Right renal pelvis (tissue), 4 donors: ENCODE measurements around the gene LHFPL4. TPM values are rescaled to one million over a fixed set of nuclear protein-coding genes. Genes with fewer than 3 reads are reported as not detected.
"Not testable (repeated sequence)": the region's sequence is repeated elsewhere in the genome, so short reads cannot be mapped to it uniquely, and the experiment has no call there.

Source experiments
- DNase-seq, 4 donors: peaks; one replicate each; pipeline ENCODE4 v3.0.0-alpha.2; 2013; ENCODE audit warnings: low read depth in 4 of 4, low spot score in 3 of 4, missing footprints in 1 of 4
- polyA plus RNA-seq, 4 donors: library from polyadenylated mRNA; unstranded; fragments of 120-200 nt; gene quantifications; one replicate each; pipeline ENCODE4 v1.2.1, GENCODE V29; 2013; ENCODE audit not compliant: insufficient read length in 4 of 4

The LHFPL4 gene
- under 1 TPM in 1 of 4 donors, not detected in 3; 0.09 TPM for polyA plus RNA-seq

DNA sequence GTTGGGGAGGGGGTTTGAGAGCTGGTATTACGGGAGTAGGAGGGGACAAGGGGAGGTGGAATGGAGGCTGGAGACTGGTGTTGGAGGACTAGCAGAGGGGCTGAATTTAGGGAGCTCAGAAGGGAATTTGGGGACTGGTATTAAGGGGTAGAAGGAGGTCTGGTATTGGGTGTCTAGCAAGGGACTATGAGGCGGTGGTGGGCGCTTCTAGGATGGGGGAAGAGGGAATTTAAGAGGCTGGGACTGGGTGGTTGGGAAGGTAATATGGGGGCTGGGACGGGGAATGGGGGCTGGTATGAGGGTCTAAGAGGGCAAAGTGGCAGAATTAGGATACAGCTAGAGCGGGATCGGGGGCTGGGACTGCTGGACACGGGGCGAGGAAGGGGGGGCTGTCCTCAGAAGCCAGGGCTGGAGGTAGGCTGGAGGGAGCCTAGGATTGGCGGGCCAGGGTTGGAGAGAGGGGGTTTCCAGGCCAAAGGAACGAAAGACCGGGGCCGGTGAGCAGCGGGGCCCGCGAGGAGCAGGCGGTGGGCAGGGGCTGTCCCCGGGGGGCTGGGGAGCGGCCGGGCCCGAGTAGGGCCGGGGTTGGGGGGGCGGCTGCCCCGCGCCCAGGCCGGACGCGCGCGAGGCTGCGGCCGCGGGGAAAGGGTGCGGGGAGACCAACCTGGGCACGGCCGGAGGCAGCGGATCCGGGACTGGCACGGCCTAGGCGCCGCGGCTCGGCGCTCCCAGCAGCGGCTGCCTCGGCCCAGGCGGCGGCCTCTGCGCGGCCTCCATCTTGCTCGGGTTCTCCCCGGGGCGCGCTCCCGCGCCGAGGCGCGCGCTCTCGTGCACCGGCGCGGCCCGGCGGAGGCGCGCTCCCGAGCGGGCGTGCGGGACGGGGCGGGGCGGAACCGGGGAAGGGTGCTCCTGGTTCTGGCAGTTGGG is at the start of gene LHFPL4:
Gene LHFPL4 (minus strand): TSS at position 802 of the 927 bp plus-strand sequence. CDS start 1,143 bp downstream, outside the sequence.
- DNase-seq: no peak

DNA sequence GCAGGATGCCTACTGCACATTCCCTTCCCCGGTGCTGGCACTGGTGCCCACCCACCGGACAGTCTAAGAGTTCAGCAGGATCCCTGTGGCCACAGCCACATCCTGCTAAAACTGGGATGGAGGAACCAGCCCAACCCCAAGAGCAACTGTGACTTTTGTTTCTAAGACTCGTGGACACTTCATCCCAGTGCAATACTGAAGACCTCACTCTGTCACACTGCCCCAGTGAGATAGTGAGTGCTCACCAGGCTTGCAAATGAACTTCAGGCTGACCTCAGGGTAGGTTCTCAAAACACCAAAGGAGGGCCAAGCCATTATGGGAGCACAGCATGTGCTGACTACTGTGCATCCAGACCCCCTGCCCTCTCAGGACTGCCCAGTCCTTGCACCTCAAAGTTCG is 49.0 kb upstream of the LHFPL4 start:
- no peak for DNase-seq

DNA sequence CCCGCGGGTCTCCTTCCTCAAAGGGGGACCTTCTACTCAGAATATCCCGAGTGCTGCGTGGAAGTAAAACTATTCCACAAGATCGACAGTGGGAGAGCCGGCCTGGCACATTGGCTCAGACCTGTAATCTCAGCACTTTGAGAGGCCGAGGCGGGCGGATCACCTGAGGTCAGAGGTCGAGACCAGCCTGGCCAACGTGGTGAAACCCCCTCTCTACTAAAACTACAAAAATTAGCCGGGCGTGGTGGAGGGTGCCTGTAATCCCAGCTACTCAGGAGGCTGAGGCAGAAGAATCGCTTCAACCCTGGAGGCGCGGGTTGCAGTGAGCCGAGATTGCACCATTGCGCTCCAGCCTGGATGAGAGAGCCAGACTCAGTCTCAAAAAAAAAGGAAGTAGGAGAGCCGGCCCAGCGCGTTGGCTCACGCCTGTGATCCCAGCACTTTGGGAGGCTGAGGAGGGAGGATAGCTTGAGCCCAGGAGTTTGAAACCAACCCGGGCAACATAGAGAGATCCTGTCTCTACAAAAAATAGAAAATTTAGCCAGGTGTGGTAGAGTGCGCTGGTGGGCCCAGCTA is 47.5 kb upstream of the LHFPL4 start:
- DNase-seq: not testable (repeated sequence)

DNA sequence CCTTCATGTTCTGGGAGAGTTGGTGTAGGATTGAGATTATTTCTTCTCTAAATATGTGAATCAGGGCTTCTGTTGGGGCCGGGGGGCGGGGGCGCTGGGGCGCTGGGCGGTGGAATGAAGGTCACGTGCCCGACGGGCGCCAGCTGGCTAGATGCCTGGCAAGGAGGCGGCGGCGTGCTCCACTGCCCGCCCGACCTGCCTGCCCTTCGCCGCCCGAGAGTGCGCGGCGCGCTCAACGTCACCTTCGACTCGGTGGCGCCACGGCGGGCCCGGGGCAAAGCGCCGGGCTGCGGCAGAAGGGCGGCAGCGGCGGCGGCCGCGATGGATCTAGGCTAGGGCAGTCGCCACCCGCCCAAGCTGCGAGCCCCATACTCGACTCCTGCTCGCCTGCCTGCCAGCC is 47.0 kb upstream of the LHFPL4 start:
- DNase-seq: peak in 2 of 4 donors; percentile 12 to 20

DNA sequence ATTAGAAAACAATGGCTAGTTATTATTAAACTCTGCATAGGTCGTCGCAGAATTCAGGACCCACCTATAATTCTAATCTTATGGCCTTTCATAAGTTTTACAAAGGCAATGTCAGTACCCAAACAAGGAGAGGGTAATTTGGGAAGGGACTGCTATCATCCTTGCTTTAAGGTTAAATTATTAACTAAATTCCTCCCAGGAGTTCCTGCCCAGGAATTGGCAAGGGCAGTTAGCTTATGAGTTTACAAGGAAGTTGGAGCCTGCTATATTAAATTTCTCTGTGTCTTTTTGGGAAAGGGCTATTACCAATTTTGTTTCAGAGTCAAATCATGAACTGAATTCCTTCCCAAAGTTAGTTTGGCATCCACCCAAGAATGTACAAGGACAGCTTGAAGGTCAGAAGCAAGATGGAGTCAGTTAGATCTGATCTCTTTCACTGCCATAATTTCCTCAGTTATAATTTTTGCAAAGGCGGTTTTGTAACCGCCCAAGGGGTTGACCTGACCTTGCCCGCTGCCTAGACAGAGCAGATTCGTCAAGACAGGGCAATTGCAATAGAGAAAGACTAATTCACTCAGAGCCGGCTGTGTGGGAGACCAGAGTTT is 45.3 kb upstream of the LHFPL4 start:
- no peak for DNase-seq

DNA sequence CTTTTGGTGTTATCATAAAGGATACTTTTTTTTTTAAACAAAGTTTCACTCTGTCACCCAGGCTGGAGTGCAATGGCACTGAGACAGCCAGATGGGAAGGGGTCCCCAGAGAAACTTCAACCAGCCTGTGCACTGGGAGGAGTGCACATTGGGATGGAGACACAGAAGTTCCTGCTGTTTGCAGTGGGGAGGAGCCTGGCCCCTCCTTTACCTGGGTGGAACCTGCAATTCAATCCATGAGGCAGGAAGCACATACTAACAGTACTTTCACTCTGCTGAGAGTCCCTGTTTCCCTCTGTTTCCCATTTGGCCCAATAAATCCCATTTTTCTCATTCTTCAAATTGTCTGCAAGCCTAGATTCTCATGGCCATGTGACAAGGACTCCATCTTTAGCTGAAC is 42.3 kb upstream of the LHFPL4 start:
- no peak for DNase-seq

DNA sequence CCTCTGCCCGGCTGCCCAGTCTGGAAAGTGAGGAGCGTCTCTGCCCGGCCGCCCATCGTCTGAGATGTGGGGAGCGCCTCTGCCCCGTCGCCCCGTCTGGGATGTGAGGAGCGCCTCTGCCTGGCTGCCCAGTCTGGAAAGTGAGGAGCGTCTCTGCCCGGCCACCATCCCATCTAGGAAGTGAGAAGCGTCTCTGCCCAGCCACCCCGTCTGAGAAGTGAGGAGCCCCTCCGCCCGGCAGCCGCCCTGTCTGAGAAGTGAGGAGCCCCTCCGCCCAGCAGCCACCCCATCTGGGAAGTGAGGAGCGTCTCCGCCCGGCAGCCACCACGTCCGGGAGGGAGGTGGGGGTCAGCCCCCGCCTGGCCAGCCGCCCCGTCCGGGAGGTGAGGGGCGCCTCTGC is 38.2 kb upstream of the LHFPL4 start:
- not testable (repeated sequence) for DNase-seq

DNA sequence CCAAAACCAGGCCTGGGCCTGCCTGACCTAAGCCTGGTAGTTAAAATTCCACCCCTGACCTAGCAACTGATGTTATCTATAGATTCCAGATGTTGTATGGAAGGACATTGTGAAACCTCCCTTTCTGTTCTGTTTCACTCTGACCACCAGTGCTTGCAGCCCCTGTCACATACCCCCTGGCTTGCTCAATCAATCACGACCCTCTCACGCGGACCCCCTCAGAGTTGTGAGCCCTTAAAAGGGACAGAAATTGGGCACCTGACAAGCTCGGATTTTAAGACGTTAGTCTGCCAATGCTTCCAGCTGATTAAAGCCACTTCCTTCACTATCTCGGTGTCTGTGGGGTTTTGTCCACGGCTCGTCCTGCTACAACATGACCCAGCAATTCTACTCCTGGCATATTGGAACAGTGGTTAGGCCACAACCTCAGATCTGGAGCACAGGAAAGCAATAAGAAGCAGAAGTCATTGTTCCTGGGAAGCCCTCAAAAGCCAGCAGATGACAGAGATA is 36.7 kb upstream of the LHFPL4 start:
- no peak for DNase-seq

DNA sequence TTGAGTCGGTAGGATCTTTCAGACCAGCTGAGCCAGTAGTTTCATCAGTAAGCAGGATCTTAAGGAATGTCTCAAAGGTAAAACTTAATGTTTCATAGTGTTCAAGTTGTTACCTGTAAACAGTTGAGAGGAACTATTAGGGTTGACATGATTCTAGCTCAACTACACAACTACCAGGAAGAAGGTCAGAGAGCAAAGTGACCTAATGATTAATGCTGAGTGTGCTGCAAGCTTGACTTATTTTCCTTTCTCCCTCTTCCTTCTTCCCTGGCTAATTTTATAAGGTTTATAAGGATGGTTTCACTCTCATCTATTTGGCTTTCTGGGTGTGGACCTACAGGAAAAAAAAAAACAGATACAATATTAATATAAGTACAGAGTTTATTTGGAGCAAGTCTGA is 30.2 kb upstream of the LHFPL4 start:
- no peak for DNase-seq

DNA sequence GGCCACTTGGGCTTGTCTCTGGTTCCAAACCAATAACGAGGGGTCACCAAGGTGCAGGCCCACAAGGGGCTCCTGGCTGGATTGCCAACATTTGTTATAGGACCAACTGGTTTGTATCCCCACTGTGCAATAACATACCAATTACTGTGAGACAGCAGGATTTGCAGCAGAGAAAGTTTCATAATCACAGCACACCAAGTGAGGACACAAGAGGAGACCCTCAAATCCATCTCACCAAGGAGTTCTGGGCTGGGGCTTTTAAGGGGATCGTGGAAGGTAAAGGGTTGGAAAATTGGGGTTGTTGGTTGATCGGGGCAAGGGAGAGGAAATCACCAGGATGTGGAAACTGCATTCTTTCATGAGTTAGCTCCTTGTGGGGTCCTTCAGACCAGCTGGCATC is 29.7 kb upstream of the LHFPL4 start:
- no peak for DNase-seq

DNA sequence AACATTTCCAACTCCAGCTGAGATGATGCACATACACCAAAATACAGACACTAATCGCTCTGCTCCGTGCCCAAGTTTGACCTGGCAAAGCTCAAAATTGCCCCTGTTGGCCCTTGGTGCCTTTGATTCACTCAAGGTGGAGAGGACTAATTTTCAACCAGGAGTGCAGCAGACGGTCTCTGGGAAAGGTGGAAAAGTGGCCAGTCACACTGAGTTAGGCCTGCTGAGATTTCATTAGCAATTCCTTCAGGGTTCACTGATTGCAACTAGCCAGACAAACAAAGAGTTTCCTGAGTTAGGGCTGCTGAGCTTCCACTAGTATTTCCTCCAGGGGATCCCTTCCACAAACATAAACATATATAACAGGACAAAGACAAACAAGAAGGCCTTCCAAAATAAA is 28.7 kb upstream of the LHFPL4 start:
- no peak for DNase-seq

DNA sequence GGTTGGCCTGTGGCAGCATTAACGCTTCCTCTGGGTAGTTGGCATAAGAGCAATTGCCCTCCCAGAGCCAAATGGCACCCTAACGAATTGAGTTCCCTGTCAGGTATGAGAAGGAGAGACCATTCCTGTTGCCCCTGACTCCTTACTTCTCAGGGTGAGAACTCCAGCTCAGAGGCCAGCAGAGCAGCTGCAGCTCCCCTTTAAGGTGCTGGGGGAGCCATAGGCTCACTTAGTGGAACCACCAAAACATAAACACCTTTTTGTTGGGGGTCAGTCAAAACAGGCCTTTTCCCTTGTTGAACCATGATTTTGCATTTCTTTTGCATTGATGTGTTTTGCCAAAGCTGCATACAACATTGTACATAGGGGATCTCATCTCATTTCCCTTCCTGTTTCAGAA is 28.1 kb upstream of the LHFPL4 start:
- no peak for DNase-seq

DNA sequence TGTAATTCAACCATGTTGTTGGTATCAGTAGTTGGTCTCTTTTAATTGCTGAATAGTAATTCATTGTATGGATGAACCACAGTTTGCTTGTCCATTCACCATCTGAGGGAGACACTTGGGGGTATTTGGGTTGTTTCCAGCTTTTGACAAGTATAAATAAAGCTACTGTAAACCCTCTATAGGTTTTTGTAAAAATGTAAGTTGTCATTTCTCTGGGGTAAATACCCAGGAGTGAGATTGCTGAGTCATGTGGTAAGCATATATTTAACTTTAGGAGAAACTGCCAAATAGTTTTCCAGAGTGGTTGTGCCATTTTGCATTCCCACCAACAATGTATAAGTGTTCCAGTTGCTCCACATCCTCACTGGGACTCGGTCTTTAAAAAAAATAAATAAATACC is 15.4 kb upstream of the LHFPL4 start:
- no peak for DNase-seq

DNA sequence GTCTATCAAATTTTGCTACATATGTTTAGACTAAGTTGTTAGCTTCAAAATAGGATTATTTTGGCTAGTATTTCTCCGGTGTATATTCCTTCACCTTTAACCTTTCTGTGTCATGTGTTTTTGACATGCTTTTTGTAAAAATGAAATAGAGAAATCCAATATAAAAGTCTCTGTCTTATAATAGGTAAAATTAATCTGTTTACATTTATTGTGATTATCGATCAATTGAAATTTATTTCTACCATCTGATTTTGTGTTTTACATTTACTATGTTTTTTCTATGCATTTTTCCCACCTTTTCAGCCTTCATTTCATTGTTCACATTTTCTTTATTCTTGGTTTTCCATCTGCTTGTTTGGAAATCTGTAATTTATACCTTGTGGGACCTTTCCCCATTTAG is 11.7 kb upstream of the LHFPL4 start:
- DNase-seq: no peak

DNA sequence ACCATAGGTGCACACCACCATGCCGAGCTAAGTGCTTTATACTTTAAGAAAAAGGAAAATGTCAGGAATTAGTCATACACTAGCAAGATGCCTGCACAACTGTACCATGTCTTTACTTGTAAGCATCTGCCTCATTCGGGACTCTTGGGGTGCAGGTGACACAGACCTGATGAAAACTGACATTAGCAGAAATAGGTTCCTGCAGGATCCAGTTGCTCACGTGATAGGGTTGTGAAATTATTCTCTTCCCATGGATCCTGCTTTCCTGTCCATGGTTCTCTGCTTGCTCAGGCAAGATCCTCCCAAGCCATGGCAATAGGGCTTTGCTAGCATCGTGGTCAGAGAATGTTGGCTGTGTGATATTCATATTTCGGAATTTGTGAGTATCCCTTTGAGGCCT is 10.2 kb upstream of the LHFPL4 start:
- no peak for DNase-seq

DNA sequence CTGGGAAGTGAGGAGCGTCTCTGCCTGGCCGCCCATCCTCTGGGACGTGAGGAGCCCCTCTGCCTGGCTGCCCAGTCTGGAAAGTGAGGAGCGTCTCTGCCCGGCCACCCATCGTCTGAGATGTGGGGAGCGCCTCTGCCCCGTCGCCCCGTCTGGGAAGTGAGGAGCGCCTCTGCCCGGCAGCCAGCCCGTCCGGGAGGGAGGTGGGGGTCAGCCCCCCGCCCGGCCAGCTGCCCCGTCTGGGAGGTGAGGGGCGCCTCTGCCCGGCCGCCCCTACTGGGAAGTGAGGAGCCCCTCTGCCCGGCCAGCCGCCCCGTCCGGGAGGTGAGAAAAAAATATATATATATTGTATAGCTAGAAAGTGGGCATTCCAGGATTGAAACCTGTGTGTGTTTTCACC is 6.4 kb upstream of the LHFPL4 start:
- not testable (repeated sequence) for DNase-seq

DNA sequence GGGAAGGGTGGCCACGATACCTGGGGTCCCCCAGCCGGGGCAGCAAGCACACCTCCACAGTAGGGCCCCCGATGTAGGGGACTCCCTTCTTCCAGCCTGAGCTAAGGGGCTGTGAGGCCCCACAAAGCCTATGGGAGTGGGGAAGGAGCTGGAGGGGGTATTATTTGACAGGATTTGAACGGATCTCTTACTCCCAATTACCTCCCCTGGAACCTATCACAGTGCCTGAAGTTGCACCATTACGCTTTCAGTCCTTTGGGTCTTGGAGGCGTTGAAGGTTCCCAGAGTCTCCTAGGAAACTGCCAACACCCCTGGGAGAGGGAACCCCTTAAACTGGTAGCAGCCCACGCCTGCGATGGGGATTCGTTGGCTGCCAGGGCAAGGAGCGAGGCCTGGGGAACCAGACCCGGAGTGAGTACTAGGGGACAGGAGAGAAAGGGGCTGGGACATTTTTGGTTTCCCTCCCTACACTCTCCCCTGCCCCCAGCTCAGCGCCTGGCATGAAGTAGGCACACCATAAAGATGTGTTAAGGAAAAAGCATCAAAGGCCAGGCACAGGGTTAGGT is 409 bp upstream of the LHFPL4 start:
- no peak for DNase-seq

DNA sequence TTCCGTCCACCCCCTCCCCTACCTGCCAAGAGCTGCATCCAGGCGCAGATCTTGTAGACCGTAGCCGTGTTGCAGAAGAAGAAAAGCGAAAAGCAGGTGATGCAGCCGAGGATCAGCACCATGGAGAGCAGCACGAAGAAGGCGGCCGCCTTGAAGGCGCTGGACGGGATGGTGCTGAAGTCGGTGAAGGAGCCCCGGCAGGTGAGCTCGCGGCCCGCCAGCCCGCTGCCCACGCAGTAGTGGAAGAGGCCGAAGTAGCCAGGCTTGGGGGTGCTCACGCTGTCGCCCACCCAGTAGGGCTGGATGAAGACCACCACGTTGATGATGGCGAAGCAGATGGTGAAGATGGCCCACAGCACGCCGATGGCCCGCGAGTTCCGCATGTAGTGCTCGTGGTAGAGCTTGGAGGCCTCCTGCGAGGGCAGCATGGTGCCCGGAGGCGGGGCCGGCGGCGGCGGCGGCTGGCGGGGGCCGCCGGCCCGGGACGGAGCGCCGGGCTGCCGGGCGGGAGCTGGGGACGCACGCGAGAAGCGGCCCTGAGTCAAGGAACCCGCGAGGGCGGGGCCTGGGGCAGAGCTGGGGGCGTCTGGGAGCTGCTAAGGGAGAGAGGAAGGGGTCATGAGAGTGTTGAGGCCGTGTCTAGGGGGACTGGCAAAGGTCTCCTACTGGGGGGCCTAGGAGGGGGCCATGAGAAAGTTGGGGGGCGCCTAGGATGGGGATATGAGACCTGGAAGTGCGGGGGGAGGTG is 1.2 kb downstream of the LHFPL4 start:
- peak; percentile 50 to 61 (median 58) for DNase-seq

DNA sequence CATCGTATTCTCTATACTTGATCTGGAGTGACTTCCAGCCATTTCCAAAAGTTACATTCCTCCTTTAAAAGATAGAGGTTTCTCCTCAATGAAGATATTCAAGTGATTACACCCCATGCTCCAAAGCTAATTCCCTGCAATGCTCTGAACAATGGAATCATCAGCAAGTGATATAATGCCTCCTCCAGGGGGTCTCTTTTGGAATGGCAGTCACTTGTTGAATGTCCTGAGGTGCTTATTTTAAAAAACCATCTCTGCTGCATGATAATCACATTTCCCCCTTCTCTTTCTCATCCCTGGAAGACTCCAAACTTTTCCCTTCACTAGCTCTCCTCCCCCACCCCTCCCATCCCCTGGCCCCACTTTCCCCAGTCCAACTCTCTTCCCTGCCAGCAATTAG is 2.6 kb downstream of the LHFPL4 start:
- no peak for DNase-seq

DNA sequence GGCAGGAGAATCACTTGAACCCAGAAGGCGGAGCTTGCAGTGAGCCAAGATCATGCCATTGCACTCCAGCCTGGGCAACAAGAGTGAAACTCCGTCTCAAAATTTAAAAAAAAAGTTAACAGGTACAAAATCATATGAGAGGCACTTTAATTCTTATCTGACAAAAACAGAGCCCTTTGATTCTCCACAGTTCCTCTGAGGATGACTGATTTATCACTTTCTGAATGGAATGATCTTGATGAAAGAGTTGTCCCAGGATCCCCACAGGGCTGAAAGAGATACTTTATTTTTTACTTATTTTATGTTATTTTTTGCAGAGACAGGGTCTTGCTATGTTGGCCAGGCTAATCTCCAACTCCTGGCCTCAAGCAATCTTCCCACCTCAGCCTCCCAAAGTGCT is 4.0 kb downstream of the LHFPL4 start:
- no peak for DNase-seq
